Fibroblast of the conjunctiva (primary cell): ENCODE data around the gene AGMO.
"Not testable (repeated sequence)": the region's sequence is repeated elsewhere in the genome, so short reads cannot be mapped to it uniquely, and the experiment has no call there.

ENCODE experiments used
- DNase-seq: peaks from one replicate; pipeline ENCODE4 v3.0.0-alpha.2; 2010; ENCODE audit warnings: low read depth

The AGMO gene

DNA sequence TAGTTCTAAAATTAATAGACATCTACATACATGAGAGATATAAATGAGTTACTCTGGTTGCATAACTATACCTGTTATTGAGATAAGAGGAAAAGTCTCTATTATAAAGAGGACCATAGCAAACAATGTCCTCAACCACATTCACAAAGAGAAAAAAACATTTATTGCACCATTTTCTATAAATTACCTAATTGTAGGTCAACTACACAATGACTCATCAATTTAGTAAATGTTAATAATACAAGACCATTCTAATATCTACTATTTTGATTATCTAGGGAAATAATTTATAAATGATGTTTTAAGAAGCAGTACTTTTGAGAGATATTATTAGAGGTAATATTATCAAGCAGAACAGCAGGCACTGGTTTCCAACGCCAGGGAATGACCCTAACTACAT, 246.1 kb downstream of the AGMO start:
- DNase-seq, result no peak

DNA sequence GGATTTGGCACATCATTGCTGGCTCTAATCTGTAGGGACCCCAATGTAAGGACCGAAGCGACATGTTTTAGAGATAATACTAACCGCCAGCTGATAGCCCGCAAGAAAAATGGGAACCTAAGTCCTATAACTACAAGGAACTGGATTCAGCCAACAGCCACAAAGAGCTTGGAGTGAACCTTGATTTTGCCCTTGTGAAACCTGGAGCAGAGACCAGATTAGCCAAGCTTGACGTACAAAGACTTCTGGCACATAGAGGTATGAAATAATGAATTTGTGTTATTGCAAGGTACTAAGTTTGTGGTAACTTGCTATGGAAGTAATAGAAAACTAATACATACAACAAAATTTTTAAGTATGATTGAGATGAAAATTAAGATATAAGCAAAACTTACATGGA, 246.9 kb downstream of the AGMO start:
- DNase-seq, result no peak

DNA sequence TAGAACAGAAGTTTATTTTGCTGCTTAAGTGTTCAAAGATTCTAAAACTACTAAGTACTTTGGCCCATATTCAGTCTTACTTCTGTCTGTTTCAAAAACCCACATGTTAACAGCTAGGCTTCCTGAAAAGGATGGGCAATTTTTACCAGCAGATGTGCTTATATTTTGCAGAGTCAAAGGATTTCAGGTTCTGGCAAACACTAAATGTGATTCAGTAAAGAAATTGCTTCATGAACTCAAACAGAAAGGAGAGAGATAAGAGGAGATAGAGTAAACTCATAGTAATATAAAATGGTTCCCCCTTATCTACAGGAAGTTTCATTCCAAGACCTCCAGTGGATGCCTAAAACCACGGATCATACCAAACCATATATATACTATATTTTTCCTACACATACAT, 248.5 kb downstream of the AGMO start:
- DNase-seq, result no peak

DNA sequence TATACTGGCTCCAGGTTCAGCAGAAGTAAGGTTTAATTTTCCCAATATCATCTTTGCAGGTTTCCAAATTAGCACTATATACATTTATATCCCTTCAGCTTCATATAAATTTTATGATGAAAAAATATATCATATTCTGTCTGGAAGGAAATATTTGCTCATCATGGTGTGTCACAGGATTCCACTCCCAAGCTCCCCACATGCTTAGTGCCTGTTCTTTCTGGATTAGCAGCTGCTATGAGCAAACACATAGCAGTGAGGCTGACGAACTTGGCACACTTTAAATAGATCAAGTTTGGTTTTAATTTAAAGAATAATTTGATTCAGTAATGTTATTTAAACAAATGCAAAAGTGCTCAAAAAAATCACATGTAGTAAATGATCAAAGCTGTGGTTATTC, 251.9 kb downstream of the AGMO start:
- DNase-seq, result peak; percentile 51

DNA sequence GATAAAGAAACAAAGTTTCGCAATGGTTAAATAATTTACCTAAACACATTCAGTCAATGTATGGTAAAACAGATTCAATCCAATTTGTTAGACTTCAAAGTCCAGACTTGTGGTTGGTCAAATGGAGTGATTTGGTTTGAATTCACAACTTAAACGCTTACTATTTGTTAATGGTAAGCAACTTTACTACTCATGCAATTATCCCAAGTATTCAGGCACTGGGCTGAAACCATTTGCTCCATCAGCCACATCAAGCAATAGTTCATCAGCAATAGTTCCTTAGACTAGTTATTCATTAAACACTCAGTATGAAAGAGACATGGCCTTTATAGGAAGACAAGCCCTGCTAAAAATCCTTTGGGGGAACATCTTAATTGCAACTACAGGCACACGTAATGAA, 253.0 kb downstream of the AGMO start:
- no peak for DNase-seq

DNA sequence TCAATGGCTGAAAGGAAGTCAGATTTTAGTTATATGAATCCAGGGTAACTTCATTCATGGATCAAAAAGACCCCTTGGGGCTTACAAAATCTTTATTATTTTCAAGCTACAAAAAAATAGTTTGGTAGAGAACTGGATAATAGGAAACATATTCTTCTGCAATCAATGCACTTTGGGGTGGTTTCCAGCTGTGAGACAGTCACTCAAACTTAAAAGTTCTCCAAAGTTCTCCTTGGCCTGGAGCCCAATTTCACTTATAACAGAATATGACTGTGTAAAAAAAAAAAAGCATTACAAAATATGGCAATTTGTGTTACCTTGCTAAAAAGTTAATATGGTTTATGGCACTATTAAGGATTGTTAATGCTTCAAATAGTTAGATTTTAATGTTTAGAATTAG, 255.5 kb downstream of the AGMO start:
- DNase-seq, result no peak

DNA sequence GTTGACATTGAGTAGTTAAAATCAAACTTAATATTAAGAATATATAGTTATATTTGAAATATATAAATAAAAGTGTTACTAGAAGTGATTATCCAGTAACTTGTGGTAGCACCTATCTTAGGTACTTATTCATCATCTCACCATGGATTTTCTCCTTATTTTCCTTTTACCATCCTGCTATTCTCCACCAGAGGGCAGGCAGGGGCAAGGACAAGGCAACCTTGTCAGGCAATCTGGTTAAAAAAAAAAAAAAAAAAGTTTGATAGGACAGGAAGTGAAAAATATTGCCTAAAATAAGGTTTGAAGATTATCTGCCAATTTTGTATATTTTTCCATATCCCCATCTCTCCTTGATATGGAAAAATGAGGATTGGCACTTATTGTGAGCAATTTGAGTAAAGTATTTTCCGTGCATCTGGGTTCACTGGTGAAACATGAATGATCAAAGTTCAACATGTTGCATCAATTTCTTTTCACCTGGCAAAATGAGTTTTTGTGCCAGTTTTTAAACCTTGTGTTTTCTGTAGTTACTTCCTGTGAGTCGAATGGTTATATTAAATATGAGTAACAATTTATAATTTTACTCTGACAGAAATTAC, 256.7 kb downstream of the AGMO start:
- DNase-seq, result peak; percentile 37

DNA sequence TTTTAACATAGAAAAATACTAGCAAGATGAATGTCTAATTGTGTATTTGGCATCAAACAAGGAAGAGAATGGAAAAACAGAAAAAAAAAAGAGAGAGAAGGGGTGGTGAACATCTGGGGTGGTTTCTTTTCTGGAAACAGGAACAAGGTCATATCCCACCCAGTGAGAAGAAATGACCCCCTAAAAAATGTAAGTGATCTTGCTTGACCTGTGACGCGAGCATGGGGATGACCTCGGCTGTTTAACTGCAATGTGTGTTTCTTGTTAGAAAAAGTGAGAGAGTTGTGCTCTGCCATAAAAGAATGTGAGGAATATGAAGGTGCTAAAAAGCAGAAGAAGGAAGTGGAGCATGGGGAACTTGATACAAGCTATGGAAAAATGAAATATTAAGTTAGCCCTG, 258.5 kb downstream of the AGMO start:
- no peak for DNase-seq

DNA sequence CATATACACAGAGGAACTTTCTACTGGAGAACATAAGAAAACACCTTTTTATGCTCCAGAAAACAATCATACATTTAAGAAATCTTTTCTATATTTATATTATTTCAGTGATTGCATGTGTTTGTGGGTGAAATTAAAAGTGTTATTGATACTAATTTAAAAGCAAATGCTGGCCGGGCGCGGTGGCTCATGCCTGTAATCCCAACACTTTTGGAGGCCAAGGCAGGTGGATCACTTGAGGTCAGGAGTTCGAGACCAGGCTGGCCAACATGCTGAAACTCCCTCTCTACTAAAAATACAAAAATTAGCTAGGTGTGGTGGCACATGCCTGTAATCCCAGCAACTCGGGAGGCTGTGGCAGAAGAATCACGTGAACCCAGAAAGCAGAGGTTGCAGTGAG, 260.8 kb downstream of the AGMO start:
- DNase-seq, result not testable (repeated sequence)

DNA sequence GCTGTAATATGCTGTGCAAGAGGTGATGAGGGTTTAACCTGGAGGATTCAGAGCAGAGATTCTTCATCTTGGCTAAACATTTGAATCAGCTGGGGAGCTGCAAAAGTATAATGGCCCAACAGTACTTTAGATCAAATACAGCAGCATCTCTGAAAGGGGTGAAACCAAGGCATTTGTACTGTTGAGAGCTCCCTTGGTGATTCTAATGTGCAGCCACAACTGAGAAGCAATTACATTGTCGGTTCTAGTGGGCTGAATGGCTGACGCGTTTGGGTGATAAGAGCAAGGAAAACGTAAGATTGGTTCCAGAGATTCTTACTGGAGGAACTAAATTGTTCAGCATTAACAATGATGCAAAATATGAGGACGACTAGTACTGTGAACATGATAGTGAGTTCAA, 269.7 kb downstream of the AGMO start:
- no peak for DNase-seq

DNA sequence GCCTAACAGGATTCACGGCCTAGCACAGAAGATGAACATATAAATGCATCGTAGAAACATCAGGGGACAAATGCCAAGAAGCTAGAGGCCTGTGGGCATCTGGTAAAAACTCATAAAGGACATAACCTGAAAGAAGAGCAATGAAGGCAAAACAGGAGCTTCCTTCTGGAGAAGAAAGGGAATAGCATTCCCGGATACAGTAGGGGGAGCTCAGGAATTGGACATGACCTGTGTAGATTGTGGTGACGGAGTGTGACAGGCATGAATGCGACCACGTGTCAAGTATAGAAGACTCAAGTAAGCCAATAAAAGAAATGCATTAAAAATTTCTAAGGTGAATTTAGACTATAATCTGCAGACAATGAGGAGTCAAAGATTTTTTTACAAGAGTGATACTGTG, 270.1 kb downstream of the AGMO start:
- no peak for DNase-seq

DNA sequence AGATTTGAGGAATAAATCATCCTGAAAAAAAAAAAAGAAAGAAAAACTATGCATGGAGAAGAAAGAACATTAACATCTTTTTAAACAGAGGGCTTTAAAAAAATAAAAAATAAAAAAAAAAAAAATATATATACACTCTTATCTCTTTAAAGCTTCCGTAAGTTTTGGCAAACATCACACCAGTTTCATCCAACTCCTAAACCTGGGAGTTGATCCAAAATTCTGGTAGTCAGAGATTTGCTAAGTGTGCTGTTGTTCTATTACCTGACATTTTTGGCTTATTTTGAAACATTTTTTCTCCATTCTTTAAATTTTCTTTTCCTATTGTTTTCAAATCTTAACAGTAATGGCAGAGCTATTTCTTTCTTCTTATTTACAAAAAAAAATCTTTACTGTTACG, 273.1 kb downstream of the AGMO start:
- DNase-seq, result no peak

DNA sequence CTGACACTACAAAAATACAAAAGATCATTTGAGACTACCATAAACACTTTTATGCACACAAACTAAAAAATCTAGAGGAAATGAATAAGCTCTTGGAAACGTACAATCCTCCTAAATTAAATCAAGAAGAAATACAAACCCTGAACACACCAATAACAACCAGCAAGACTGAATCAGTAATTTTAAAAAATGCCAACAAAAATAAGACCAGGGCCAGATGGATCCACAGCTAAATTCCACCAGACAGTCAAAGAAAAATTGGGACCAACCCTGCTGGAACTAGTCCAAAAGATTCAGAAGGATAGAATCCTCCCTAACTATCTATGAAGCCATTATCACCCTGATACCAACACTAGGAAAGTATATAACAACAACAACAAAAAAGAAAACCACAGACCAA, 277.4 kb downstream of the AGMO start:
- no peak for DNase-seq

DNA sequence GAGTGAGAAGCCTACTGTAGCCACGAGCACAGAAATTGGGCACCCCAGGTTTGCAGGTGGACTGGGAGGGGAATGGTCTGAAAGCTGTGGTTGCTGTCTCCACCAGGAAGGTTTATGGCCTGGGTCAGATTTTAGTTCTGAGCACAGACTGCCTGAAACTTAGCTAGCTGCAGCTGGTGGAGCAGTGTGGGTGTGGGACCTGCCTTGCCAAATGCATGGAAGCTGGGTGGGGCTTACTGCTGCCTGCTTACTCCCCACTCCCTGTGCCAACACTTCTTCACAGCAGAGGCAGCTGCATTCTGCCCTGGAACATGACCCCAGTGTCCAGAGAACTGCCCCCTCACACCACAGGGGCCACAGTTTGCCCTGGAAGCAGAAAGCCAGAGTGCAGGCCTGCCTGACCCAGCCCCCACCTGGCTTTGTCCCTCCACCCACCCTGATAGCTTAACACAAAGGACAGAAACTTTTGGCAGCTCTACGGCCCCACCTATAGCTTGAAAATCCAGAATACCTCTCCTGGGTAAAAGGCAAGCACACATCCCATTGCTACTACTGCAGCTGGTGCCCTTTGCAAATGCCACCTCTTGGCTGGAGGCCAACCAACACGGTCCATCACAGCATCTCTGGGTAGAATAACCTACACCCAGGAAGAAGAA, 281.6 kb downstream of the AGMO start:
- peak; percentile 8 for DNase-seq

DNA sequence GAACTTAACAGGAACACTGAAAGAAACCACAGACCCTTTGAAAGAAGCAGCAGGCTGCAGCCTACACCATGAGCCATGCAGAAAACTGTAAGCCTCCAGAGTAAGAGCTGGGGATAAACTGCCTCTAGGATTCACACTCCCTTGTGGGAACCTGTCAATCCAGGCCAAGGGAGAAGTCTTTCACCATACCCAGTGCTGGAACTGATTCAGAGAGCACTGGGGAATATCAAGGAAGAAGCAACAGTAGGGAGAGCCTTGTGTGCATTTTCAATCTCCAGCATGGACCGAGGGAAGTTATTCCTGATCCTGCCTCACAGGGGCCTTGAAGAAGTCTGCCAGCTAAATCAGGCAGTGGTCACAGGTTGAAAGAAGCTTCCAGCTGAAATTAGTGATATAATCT, 282.2 kb downstream of the AGMO start:
- DNase-seq, result no peak

DNA sequence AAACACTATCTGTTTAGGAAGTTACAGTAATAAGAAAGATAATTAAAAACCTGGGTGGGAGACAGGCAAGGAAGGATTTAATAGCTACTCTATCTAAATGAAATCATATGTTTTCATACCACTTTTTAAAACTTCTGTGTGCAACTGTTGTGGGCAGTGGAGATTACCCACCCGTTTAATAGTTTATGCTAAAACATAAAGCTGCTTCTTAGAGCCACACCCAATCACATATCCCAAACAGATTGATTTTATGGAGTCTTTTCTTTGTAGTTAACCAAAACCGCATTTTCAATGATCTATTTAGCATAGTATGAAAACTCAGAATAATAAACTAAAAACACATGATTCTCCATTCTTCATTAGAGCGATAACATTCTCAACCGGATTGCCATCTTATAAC, 304.1 kb downstream of the AGMO start:
- DNase-seq, result no peak

DNA sequence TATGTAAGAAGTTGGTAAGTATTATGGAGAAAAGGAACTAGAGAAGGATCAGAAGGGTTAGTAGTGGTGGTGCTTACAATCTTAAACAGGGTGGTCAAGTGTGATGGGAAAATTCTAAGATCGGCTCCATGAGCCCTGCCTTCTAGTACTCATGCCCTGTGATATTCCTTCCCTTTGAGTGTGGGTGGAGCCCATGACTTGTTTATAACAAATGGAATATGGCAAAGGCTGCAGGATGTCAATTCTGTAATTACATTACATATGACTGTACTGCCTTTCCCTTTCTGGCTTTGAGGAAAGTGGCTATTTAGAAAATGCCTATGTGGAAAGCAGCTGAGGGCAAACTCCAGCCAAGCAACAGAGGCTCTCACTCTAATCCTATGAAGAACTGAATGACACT, 309.6 kb downstream of the AGMO start:
- DNase-seq, result no peak

DNA sequence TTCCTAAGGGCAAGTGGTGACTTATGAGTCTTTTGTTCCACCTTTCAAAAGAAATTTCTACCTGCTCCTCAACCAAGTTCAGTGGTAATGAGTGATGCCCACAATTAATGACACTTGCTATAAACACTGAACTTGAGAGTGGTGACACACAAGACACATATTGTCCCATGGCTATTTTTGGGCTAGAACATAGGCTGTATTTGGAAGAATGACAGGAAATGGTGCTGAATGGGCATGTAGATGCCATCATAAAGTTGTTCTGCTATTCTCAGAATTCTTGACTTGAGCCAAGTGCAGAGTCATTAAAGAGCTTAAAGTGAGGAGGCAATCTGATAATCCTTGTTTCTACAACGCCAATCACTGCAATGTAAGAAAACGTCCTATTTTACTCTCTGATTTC, 313.3 kb downstream of the AGMO start:
- no peak for DNase-seq

DNA sequence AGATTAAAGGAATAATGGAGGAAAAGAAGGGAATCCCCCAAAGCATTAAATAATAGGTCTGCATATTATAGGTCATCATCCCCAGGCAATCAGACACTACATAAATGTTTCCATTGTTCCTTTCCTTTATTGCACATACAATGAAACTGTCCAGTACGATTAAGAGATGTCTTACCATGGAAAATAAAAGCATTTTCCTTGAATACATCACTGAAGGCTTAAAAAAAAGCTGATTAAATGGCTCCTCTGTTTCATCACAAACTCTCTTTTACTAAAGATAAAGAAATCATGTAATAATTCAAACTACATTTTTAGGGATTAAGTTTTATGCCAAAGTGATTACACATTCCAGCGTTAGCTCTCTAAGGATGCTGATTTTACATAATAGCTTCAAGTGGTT, 316.0 kb downstream of the AGMO start:
- DNase-seq, result no peak

DNA sequence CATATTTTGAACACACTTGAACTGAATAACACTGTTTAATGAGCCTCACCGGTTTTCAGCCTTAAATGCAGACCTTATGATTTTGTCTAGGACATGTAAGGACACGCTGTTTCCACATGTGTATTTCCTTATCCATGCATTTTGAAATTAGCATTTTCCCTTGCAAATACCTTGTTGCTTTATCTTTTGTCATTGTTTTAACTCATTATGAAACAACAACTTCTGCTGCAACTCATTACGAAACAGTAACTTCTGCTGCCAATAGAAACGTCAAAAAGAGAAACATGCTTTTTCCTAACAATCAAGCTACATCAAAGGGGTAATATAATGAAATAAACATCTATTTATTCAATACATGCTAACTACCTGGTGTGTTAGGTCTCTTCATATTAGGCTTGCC, 322.0 kb downstream of the AGMO start:
- no peak for DNase-seq

DNA sequence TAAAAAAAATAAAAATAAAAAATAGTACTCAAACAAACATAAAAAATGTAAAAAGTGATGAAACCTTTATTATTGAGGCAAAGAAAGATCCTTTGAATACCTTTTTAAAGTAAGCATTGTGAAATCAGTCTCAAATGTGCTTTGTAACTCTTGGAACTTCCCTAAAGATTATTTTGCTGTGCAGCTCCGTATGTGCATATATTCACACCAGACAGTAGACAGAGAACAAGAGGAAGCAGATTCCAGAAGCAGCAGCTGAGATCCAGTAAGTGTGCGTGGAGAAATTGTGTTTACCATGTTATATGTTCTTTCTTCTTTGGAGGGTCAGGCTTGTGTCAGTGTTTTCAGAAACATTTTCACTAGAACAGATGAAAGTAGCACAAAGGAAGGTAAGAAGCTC, 324.9 kb downstream of the AGMO start:
- no peak for DNase-seq

DNA sequence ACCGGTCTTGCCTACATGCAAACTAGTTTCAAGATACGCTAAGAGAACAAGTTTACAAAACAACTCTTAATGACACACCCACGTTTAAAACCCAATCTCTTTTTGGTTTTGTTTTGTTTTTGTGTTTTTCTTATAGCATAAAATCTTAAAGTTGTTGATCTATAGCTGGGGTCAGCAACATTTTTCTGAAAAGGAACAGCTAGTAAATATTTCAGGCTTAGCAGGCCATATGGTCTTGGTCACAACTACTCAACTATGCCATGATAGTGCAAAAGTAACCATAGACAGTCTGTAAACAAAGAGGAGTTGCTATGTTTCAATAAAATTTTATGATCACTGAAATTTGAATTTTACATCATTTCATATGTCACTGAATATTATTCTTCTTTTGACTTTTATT, 327.4 kb downstream of the AGMO start:
- DNase-seq, result no peak

DNA sequence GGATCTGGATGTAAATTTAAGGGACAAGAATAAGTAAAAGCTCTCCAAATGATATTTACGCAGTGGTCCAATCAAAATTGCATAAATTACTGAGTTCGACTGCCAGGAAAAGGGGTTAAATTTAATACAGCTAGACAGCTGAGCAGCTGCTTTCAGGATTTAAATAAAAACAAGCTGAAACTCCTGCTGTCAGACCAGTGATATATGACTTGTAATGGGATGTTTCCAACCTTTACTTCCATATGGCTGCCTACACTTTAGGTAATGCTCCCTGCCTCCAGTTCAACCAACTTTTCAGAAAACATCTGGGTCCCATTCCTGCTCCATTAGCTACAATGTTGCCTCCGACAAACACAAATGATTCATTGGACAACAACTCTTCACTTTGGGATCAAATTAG, 333.0 kb downstream of the AGMO start:
- DNase-seq, result no peak

DNA sequence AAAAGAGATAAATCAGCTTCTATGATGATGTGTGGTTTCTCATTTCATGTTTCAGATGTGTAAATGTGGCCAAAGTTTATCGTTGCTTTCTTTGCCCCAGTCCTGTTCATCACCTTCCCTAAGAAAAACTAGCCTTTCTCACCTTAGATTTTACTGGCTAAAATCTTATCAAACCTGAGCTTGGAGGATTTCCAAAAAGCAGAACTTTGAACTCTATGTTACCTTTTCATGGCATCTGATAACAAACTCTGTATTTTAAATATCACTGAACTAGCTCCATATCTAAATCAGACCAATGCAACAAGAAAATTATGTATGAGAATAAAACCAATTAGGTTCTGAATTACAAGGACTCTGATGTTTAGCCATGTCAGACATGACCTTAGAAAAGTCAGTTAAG, 335.8 kb downstream of the AGMO start:
- DNase-seq, result no peak

DNA sequence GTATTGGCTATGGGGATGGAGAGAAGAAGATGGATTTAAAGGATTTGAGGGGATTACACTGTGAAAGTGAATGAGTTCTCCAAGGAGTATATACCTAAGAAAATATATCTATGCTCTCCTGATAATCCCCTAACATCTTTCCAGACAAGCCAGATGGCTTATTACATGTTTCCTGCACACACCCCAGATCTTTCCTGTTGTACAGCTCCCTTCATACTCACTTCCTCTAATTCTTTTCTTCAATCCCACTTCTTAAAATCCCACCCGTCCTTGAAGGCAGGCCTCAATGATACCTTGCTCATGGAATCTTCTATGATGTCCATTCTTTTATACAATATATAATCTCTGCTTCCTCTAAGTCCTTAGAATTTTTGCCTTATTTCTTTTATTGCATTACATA, 342.1 kb downstream of the AGMO start:
- DNase-seq, result no peak
